HepG2 (cell line): Measurements from ENCODE around the gene AP1AR. TPM values are rescaled to one million over a fixed set of nuclear protein-coding genes. Genes with fewer than 3 reads are reported as not detected.

Experiments
- ATAC-seq: fragments of 200-7000 bp; cut with Tn5 transposase; 3 replicates; pipeline ENCODE4 v1.9.1; 2020; ENCODE audit warnings: mild to moderate bottlenecking, moderate library complexity
- BruUV-seq: library from RNA; stranded (reverse); fragments of 400-500 nt; replicated peaks from 2 replicates; lab custom pipeline; 2021; lab: Mats Ljungman, UMichigan
- CTCF ChIA-PET: fragments of 300-600 bp; formaldehyde crosslinking; extraction: SDS; loops from one replicate; lab custom pipeline; 2021; ENCODE audit warnings: low total read pairs, inconsistent platforms, low intra/inter-chr PET ratio; lab: Yijun Ruan, JAX
- POLR2A ChIA-PET: fragments of 350-600 bp; sonication (Branson Sonifier 250); formaldehyde crosslinking; loops from one replicate; lab custom pipeline; 2020; ENCODE audit warnings: antibody characterized with exemption, inconsistent platforms; lab: Yijun Ruan, JAX
- DNase-seq: peaks from one replicate; pipeline ENCODE4 v3.0.0-alpha.2; 2015; ENCODE audit warnings: low spot score
- FAIRE-seq: peaks from 3 replicates; lab custom pipeline; 2011; peaks lifted over from hg19 to GRCh38; lab: Jason Lieb, UNC
- H2AFZ ChIP-seq: one replicate; pipeline ENCODE4 v1.6.1; 2011; ENCODE audit warnings: low read length, inconsistent platforms
- H3K27ac ChIP-seq: fragments of 300-600 bp; 3 replicates; pipeline ENCODE4 v1.8.0; 2011; ENCODE audit warnings: mixed run types, mild to moderate bottlenecking, mixed read lengths, low read length, inconsistent platforms; ENCODE audit not compliant: insufficient read depth; ENCODE audit errors: extremely low read length
- H3K27me3 ChIP-seq, 2 experiments: fragments of 200-600 bp in 1 of 2; 2 replicates in 1 of 2; 3 replicates in 1 of 2; pipeline versions ENCODE4 v1.6.0 to v1.8.0; 2011; ENCODE audit warnings: low read length in 2 of 2, mild to moderate bottlenecking in 2 of 2, moderate library complexity in 2 of 2, inconsistent platforms in 1 of 2; ENCODE audit not compliant: insufficient read depth in 2 of 2, control insufficient read depth in 1 of 2
- H3K36me3 ChIP-seq, 2 experiments: fragments of 200-600 bp in 1 of 2; replicated peaks in 1 of 2; 2 replicates in 1 of 2; 3 replicates in 1 of 2; pipeline versions ENCODE4 v1.5.1 to v1.8.0; 2011; ENCODE audit warnings: low read length in 2 of 2, inconsistent platforms in 1 of 2; ENCODE audit not compliant: insufficient read depth in 2 of 2, control insufficient read depth in 1 of 2
- H3K4me1 ChIP-seq: 2 replicates; pipeline ENCODE4 v1.5.1; 2012; ENCODE audit warnings: low read length, inconsistent platforms; ENCODE audit not compliant: insufficient read depth
- H3K4me2 ChIP-seq: 2 replicates; pipeline ENCODE4 v1.6.0; 2011; ENCODE audit warnings: low read depth, low read length, inconsistent platforms
- H3K4me3 ChIP-seq, 3 experiments: fragments of 200-600 bp in 1 of 3; sonication (generic), shearing (Covaris generic) in 1 of 3; replicated peaks in 1 of 3; 2 replicates each; pipeline ENCODE4 v1.5.1; 2011 to 2016; ENCODE audit warnings: low read length in 3 of 3, inconsistent platforms in 2 of 3, low read depth in 2 of 3, mild to moderate bottlenecking in 2 of 3, control low read depth in 1 of 3, mixed read lengths in 1 of 3; ENCODE audit not compliant: insufficient read depth in 1 of 3
- H3K79me2 ChIP-seq: one replicate; pipeline ENCODE4 v1.6.1; 2011; ENCODE audit warnings: low read length, inconsistent platforms; ENCODE audit not compliant: insufficient read depth
- H3K9ac ChIP-seq: 2 replicates; pipeline ENCODE4 v1.6.0; 2011; ENCODE audit warnings: mild to moderate bottlenecking, low read depth, low read length, inconsistent platforms; ENCODE audit not compliant: insufficient read depth
- H3K9me3 ChIP-seq: 2 replicates; pipeline ENCODE4 v1.5.1; 2012; ENCODE audit warnings: mild to moderate bottlenecking, low read length
- H4K20me1 ChIP-seq: 2 replicates; pipeline ENCODE4 v1.6.0; 2011; ENCODE audit warnings: inconsistent platforms, mild to moderate bottlenecking, low read length, moderate library complexity; ENCODE audit not compliant: insufficient read depth
- AHDC1 ChIP-seq: sonication (generic); formaldehyde crosslinking; IDR thresholded peaks from 2 replicates; pipeline ENCODE4 v1.5.1; 2020; ENCODE audit warnings: mild to moderate bottlenecking, missing genetic modification reagents, borderline replicate concordance
- ATF3 ChIP-seq: sonication (generic); formaldehyde crosslinking; IDR thresholded peaks from 2 replicates; pipeline ENCODE4 v1.4.0; 2020; ENCODE audit warnings: missing genetic modification reagents
- CEBPB ChIP-seq: IDR thresholded peaks from 2 replicates; pipeline ENCODE4 v1.6.1; 2011; ENCODE audit warnings: low read depth, low read length, improper control_type of control experiment, borderline replicate concordance
- FOXJ3 ChIP-seq: sonication (generic); formaldehyde crosslinking; IDR thresholded peaks from 2 replicates; pipeline ENCODE4 v1.4.0; 2020; ENCODE audit warnings: missing genetic modification reagents, mild to moderate bottlenecking, borderline replicate concordance
- GATAD1 ChIP-seq: IDR thresholded peaks from 2 replicates; pipeline ENCODE4 v1.6.1; 2016; ENCODE audit warnings: missing genetic modification reagents, missing compliant biosample characterization
- MAZ ChIP-seq, 2 experiments: sonication (generic) in 1 of 2; formaldehyde crosslinking in 1 of 2; IDR thresholded peaks; 2 replicates each; pipeline versions ENCODE4 v1.5.0 to v1.6.1; 2012 to 2020; ENCODE audit warnings: low read depth in 2 of 2, mild to moderate bottlenecking in 2 of 2, borderline replicate concordance in 1 of 2, improper control_type of control experiment in 1 of 2, low read length in 1 of 2, missing genetic modification reagents in 1 of 2, moderate library complexity in 1 of 2
- MZF1 ChIP-seq: sonication (generic); formaldehyde crosslinking; IDR thresholded peaks from 2 replicates; pipeline ENCODE4 v1.8.1; 2023; ENCODE audit warnings: mild to moderate bottlenecking, missing genetic modification reagents, borderline replicate concordance
- PPARG ChIP-seq: conservative IDR thresholded peaks from 2 replicates; pipeline ENCODE4 v1.6.1; 2016; ENCODE audit warnings: missing biosample characterization, missing genetic modification reagents
- STAT6 ChIP-seq: sonication (generic); formaldehyde crosslinking; IDR thresholded peaks from 2 replicates; pipeline ENCODE4 v1.4.0; 2020; ENCODE audit warnings: missing genetic modification reagents, mild to moderate bottlenecking, borderline replicate concordance
- ZBTB33 ChIP-seq: sonication (generic); formaldehyde crosslinking; IDR thresholded peaks from 2 replicates; pipeline ENCODE4 v1.4.0; 2020; ENCODE audit warnings: missing genetic modification reagents
- ZNF501 ChIP-seq: sonication (generic); formaldehyde crosslinking; IDR thresholded peaks from 2 replicates; pipeline ENCODE4 v1.5.1; 2020; ENCODE audit warnings: mild to moderate bottlenecking, moderate library complexity, missing genetic modification reagents
- ZNF577 ChIP-seq: sonication (generic); formaldehyde crosslinking; IDR thresholded peaks from 2 replicates; pipeline ENCODE4 v1.4.0; 2020; ENCODE audit warnings: mild to moderate bottlenecking, low read depth, missing genetic modification reagents, borderline replicate concordance
- WGBS: methylation state at CpG from one replicate; pipeline ENCODE4 v1.1.6; 2017; ENCODE audit warnings: low lambda C conversion rate; 5-methylcytosine and 5-hydroxymethylcytosine counted together
- in situ Hi-C: cut with HindIII; loops from 2 replicates; pipeline ENCODE4 v1.10.0; 2017; ENCODE audit warnings: low pct_unique_long_range_greater_than_20kb; ENCODE audit not compliant: extremely low pct_ligation_motif_present
- intact Hi-C: fragments of 100-400 bp; cut with micrococcal nuclease; formaldehyde crosslinking; loops from one replicate; pipeline ENCODE4 v1.10.0; 2022; ENCODE audit not compliant: unreplicated experiment
- polyA plus RNA-seq, 8 experiments: library from polyadenylated mRNA; depleted of rRNA in 3 of 8; stranded (reverse) in 7 of 8; unstranded in 1 of 8; fragments of >200 nt; fragmentation: Illumina TruSeq in 4 of 8; extraction: Trizol in 4 of 8; gene quantifications; 2 replicates each; pipeline versions ENCODE4 v1.2.1 to v1.2.3, GENCODE V29; 2011 to 2016; ENCODE audit warnings: low read depth in 4 of 8, missing spikeins in 1 of 8, mixed read lengths in 1 of 8; ENCODE audit not compliant: insufficient read depth in 1 of 8
- total RNA-seq, 5 experiments: library from RNA; depleted of rRNA; stranded (reverse); fragments of >200 nt; fragmentation: Illumina TruSeq; extraction: Trizol; gene quantifications; 2 replicates each; pipeline ENCODE4 v1.2.3, GENCODE V29; 2016; ENCODE audit warnings: low read depth in 1 of 5

The AP1AR gene
- total and polyA plus RNA-seq, 2 of the 13 experiments (the other 11 are each of a cell fraction or from before 2014, with no cell fraction given) = 24.9 to 39.9 TPM

- FAIRE-seq (no peak), DNase-seq (no peak), ATAC-seq (no peak)
- Histone ChIP-seq H3K36me3 (no peaks in the 10 kb centered on the region), H3K79me2 (no peaks in the 10 kb centered on the region), H3K9ac (no peak overlapping the region), H3K4me2 (no peak overlapping the region), H3K4me3 (no peak overlapping the region), H2AFZ (no peak overlapping the region), H3K9me3 (no peaks in the 10 kb centered on the region), H3K27ac (no peak overlapping the region), H3K27me3 (no peaks in the 10 kb centered on the region), H3K4me1 (peaks cover 64% of the 10 kb centered on the region), H4K20me1 (no peaks in the 10 kb centered on the region)
- intact Hi-C loops = no loop called here
- no TSS peak for BruUV-seq
- ChIA-PET POLR2A (interaction anchor here (3.0 kb wide), 1 partner anchor 26 kb away, joined by 25 read pairs; the partner anchor contains the start of gene AP1AR), CTCF (no interaction called here)
- WGBS = 77% methylated on average over 2 of the region's 2 CpGs
- in situ Hi-C loops = no loop called here
- TF ChIP-seq MAZ (IDR thresholded peaks at IDR 0.05; ENCODE audit: borderline replicate concordance, low read depth, low read length) (no peak), MAZ (CRISPR knock-in tag; IDR thresholded peaks at IDR 0.05; ENCODE audit: low read depth) (no peak), FOXJ3 (no peak), MZF1 (CRISPR knock-in tag) (no peak), ZBTB33 (CRISPR knock-in tag) (no peak), AHDC1 (CRISPR knock-in tag) (no peak), PPARG (no peak), STAT6 (CRISPR knock-in tag) (no peak), ATF3 (CRISPR knock-in tag) (no peak), ZNF577 (CRISPR knock-in tag) (no peak), CEBPB (no peak), ZNF501 (CRISPR knock-in tag) (no peak), GATAD1 (CRISPR knock-in tag) (no peak)
These were observed 25.2 kb upstream of the AP1AR start for GRCh38 chr4:112206431-112206830.
